Hepatocyte (in vitro differentiated cells): ENCODE results near the gene LRRC47.

Experiments
- EZH2 ChIP-seq: fragments of 200-600 bp; sonication (generic); IDR thresholded peaks from 2 replicates; pipeline ENCODE4 v1.6.1; 2016; ENCODE audit warnings: antibody characterized with exemption, mild to moderate bottlenecking, borderline replicate concordance
- TF ChIP-seq, protein P1 (sequence below): fragments of 200-600 bp; sonication (generic); IDR thresholded peaks from 2 replicates; pipeline ENCODE4 v1.5.1; 2016; ENCODE audit warnings: antibody characterized with exemption, mild to moderate bottlenecking; ENCODE audit not compliant: poor library complexity

DNA sequence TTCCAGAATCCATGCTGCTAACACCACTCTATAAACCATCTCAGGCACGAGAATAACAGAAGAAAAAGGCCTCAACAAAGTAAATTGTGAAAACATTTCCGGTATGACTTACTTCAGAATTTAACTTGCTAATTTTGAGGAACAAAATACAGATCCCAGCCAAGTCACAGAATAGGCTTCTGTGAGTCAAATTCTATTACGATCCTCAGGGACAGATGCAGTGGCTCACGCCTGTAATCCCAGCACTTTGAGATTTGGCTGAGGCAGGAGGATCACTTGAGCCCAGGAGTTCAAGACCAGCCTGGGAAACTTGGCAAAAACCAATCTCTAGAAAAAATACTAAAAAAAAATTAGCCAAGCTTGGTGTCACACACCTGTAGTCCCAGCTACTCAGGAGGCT is 52.9 kb downstream of the LRRC47 start:
- TF ChIP-seq, protein P1, sequence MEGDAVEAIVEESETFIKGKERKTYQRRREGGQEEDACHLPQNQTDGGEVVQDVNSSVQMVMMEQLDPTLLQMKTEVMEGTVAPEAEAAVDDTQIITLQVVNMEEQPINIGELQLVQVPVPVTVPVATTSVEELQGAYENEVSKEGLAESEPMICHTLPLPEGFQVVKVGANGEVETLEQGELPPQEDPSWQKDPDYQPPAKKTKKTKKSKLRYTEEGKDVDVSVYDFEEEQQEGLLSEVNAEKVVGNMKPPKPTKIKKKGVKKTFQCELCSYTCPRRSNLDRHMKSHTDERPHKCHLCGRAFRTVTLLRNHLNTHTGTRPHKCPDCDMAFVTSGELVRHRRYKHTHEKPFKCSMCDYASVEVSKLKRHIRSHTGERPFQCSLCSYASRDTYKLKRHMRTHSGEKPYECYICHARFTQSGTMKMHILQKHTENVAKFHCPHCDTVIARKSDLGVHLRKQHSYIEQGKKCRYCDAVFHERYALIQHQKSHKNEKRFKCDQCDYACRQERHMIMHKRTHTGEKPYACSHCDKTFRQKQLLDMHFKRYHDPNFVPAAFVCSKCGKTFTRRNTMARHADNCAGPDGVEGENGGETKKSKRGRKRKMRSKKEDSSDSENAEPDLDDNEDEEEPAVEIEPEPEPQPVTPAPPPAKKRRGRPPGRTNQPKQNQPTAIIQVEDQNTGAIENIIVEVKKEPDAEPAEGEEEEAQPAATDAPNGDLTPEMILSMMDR = no peak
- no peak for TF ChIP-seq EZH2
